Measurements from ENCODE around the gene HOXB7. TPM values are rescaled to one million over a fixed set of nuclear protein-coding genes. Genes with fewer than 3 reads are reported as not detected.

The HOXB7 gene
- total RNA-seq, 1 donor from 2014 or later: 0.66 TPM

- intact Hi-C loops (cut with micrococcal nuclease): loop anchor here (1.0 kb wide), 1 partner anchor 14 kb away; the partner anchor contains the start of gene HOXB7
These were observed 14.9 kb upstream of the HOXB7 start for GRCh38 chr17:48625495-48626244.

- intact Hi-C loops (cut with micrococcal nuclease): no loop called here
These were observed 14.0 kb upstream of the HOXB7 start for GRCh38 chr17:48624544-48625494.

GRCh38 chr17:48624118-48624517, 13.3 kb upstream of the HOXB7 start:
- intact Hi-C loops (cut with micrococcal nuclease): no loop called here

GRCh38 chr17:48623583-48623982, 12.8 kb upstream of the HOXB7 start:
- intact Hi-C loops (cut with micrococcal nuclease): no loop called here

GRCh38 chr17:48622857-48623256, 12.0 kb upstream of the HOXB7 start:
- intact Hi-C loops (cut with micrococcal nuclease): no loop called here

- intact Hi-C loops (cut with micrococcal nuclease): no loop called here
These were observed 10.9 kb upstream of the HOXB7 start for GRCh38 chr17:48621410-48622392.

GRCh38 chr17:48620461-48621139, 9.8 kb upstream of the HOXB7 start:
- intact Hi-C loops (cut with micrococcal nuclease): no loop called here

GRCh38 chr17:48619826-48620449, 9.1 kb upstream of the HOXB7 start:
- intact Hi-C loops (cut with micrococcal nuclease): loop anchor here (2.0 to 10.0 kb wide), 2 partner anchors 515 to 539 kb away; partner anchors contain the start of genes CBX1 and SNX11

- intact Hi-C loops (cut with micrococcal nuclease): loop anchor here (1.0 to 10.0 kb wide), 4 partner anchors 357 to 592 kb away; partner anchors contain the start of genes CBX1 and SNX11
These were observed 7.6 kb upstream of the HOXB7 start for GRCh38 chr17:48618256-48618896.

GRCh38 chr17:48617471-48618255, 6.8 kb upstream of the HOXB7 start:
- intact Hi-C loops (cut with micrococcal nuclease): loop anchor here (1.0 to 10.0 kb wide), 4 partner anchors 356 to 591 kb away; partner anchors contain the start of genes CBX1 and SNX11

- intact Hi-C loops (cut with micrococcal nuclease): loop anchor here (10.0 kb wide), 1 partner anchor 512 kb away; the partner anchor contains the start of genes CBX1 and SNX11
These were observed 6.1 kb upstream of the HOXB7 start for GRCh38 chr17:48616717-48617470.

GRCh38 chr17:48615963-48616716, 5.3 kb upstream of the HOXB7 start:
- intact Hi-C loops (cut with micrococcal nuclease): loop anchor here (10.0 kb wide), 1 partner anchor 511 kb away; the partner anchor contains the start of genes CBX1 and SNX11

GRCh38 chr17:48615047-48615962, 4.5 kb upstream of the HOXB7 start, which contains the start of gene HOXB8:
Gene HOXB8 (minus strand): TSS chr17:48615292. CDS start chr17:48614704, 588 bp downstream.
- intact Hi-C loops (cut with micrococcal nuclease): loop anchor here (10.0 kb wide), 1 partner anchor 511 kb away; the partner anchor contains the start of genes CBX1 and SNX11

GRCh38 chr17:48613862-48614694, 3.3 kb upstream of the HOXB7 start:
- intact Hi-C loops (cut with micrococcal nuclease): loop anchor here (1.0 to 10.0 kb wide), 4 partner anchors 17 to 509 kb away; partner anchors contain the start of genes CBX1 and SNX11
